Measurements from ENCODE around the gene CFAP410.

- TF ChIP-seq POLR2AphosphoS5 (IDR thresholded peaks at IDR 0.05; ENCODE audit: insufficient read depth, low read depth, low read length) (peak; percentile 27), MAX (IDR thresholded peaks at IDR 0.05; ENCODE audit: insufficient read depth, insufficient read length) (no peak), POLR2A (IDR thresholded peaks at IDR 0.05; ENCODE audit: low read depth, low read length) (no peak), CTCF (IDR thresholded peaks at IDR 0.05; ENCODE audit: extremely low read depth in 1 of 2, insufficient read depth in 1 of 2, low read depth in 1 of 2, low read length in 2 of 2) (no peak), EZH2 (IDR thresholded peaks at IDR 0.05; ENCODE audit: borderline replicate concordance, low read depth, low read length, severe bottlenecking) (no peak)
Measured at GRCh38 chr21:44316277-44316900, 22.8 kb downstream of the CFAP410 start.

Data from endothelial cell of umbilical vein (primary cell).